Muscle layer of duodenum (tissue), 2 donors: Measurements from ENCODE around the gene CRB2.

ENCODE experiments used
- H3K27ac ChIP-seq: one replicate; pipeline ENCODE4 v1.7.0; 2013; ENCODE audit warnings: mild to moderate bottlenecking, low read length
- H3K27me3 ChIP-seq: one replicate; pipeline ENCODE4 v1.7.0; 2013; ENCODE audit warnings: low read depth, mild to moderate bottlenecking, control low read depth, low read length
- H3K36me3 ChIP-seq, 2 donors: one replicate each; pipeline ENCODE4 v1.7.0; 2013; ENCODE audit warnings: low read length in 2 of 2, control low read depth in 1 of 2, mild to moderate bottlenecking in 1 of 2; ENCODE audit not compliant: insufficient read depth in 2 of 2, control insufficient read depth in 1 of 2
- H3K4me1 ChIP-seq, 2 donors: one replicate each; pipeline ENCODE4 v1.7.0; 2013; ENCODE audit warnings: low read length in 2 of 2, mild to moderate bottlenecking in 2 of 2, control low read depth in 1 of 2, moderate library complexity in 1 of 2; ENCODE audit not compliant: insufficient read depth in 2 of 2, control insufficient read depth in 1 of 2
- H3K4me3 ChIP-seq, 2 donors: one replicate each; pipeline ENCODE4 v1.7.0; 2013; ENCODE audit warnings: low read length in 2 of 2, low read depth in 1 of 2, mild to moderate bottlenecking in 1 of 2
- H3K9me3 ChIP-seq, 2 donors: one replicate each; pipeline ENCODE4 v1.7.0; 2013; ENCODE audit warnings: low read length in 2 of 2, control low read depth in 1 of 2, mild to moderate bottlenecking in 1 of 2; ENCODE audit not compliant: control insufficient read depth in 1 of 2
- donor health status: healthy.

CRB2 gene

DNA sequence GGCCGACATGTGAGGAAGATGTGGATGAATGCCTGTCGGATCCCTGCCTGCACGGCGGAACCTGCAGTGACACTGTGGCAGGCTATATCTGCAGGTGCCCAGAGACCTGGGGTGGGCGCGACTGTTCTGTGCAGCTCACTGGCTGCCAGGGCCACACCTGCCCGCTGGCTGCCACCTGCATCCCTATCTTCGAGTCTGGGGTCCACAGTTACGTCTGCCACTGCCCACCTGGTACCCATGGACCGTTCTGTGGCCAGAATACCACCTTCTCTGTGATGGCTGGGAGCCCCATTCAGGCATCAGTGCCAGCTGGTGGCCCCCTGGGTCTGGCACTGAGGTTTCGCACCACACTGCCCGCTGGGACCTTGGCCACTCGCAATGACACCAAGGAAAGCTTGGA is 14.1 kb downstream of the CRB2 start:
- H3K27ac ChIP-seq = no peak overlapping the region
- H3K36me3 ChIP-seq = no peaks in the 10 kb centered on the region
- no peak overlapping the region for H3K4me3 ChIP-seq
- H3K9me3 ChIP-seq = no peaks in the 10 kb centered on the region
- H3K4me1 ChIP-seq = peaks cover 0 to 9% of the 10 kb centered on the region in 2 donors
- H3K27me3 ChIP-seq = peaks cover 28% of the 10 kb centered on the region

DNA sequence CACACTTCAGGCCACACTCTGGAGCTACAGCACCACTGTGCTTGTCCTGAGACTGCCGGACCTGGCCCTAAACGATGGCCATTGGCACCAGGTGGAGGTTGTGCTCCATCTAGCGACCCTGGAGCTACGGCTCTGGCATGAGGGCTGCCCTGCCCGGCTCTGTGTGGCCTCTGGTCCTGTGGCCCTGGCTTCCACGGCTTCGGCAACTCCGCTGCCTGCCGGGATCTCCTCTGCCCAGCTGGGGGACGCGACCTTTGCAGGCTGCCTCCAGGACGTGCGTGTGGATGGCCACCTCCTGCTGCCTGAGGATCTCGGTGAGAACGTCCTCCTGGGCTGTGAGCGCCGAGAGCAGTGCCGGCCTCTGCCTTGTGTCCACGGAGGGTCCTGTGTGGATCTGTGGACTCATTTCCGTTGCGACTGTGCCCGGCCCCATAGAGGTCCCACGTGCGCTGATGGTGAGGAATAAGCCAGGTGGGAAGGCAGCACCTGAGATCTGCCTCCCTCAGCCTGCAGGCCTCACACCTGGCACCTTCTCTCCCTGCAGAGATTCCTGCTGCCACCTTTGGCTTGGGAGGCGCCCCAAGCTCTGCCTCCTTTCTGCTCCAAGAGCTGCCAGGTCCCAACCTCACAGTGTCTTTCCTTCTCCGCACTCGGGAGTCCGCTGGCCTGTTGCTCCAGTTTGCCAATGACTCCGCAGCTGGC is 14.7 kb downstream of the CRB2 start:
- Histone ChIP-seq H3K27me3 (peaks cover 30% of the 10 kb centered on the region), H3K9me3 (no peaks in the 10 kb centered on the region), H3K4me3 (no peak overlapping the region), H3K27ac (no peak overlapping the region), H3K4me1 (peaks cover 0 to 13% of the 10 kb centered on the region in 2 donors), H3K36me3 (no peaks in the 10 kb centered on the region)

DNA sequence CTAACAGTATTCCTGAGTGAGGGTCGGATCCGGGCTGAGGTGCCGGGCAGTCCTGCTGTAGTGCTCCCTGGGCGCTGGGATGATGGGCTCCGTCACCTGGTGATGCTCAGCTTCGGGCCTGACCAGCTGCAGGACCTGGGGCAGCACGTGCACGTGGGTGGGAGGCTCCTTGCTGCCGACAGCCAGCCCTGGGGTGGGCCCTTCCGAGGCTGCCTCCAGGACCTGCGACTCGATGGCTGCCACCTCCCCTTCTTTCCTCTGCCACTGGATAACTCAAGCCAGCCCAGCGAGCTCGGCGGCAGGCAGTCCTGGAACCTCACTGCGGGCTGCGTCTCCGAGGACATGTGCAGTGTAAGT is 15.2 kb downstream of the CRB2 start:
- Histone ChIP-seq H3K4me1 (peaks cover 0 to 13% of the 10 kb centered on the region in 2 donors), H3K9me3 (no peaks in the 10 kb centered on the region), H3K27me3 (peaks cover 30% of the 10 kb centered on the region), H3K36me3 (no peaks in the 10 kb centered on the region), H3K4me3 (no peak overlapping the region), H3K27ac (no peak overlapping the region)

DNA sequence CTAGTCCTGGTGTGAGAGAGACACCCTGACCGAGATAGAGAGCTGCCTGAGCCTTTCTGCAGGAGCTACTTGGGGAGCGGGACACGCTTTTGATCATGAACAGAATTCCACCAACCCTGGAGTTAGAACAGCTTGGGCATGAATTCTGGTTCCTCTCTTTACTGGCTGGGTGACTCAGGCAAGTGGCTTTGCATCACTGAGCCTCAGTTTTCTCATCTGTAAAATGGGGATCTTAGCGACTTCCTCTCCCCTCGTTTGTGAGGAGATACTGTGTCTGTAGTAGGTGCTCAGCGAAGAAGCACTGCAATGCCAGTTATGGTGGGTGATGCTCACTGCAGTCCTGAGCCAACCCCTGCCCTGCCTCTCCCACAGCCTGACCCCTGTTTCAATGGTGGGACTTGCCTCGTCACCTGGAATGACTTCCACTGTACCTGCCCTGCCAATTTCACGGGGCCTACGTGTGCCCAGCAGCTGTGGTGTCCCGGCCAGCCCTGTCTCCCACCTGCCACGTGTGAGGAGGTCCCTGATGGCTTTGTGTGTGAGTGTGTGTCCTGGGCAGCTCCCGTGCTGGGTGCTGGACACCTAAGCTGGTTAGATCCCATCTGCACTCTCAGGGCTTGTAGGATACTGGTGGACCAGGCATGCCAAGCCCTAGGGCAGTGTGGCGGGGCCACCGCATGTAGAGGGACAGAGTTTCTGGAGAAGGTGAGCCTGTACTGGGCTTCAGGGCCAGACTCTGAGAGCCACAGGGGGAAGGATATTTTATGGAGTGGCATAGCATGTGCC is 16.0 kb downstream of the CRB2 start:
- Histone ChIP-seq H3K27me3 (peaks cover 30% of the 10 kb centered on the region), H3K4me3 (no peak overlapping the region), H3K4me1 (peaks cover 0 to 13% of the 10 kb centered on the region in 2 donors), H3K36me3 (no peaks in the 10 kb centered on the region), H3K9me3 (no peaks in the 10 kb centered on the region), H3K27ac (no peak overlapping the region)

DNA sequence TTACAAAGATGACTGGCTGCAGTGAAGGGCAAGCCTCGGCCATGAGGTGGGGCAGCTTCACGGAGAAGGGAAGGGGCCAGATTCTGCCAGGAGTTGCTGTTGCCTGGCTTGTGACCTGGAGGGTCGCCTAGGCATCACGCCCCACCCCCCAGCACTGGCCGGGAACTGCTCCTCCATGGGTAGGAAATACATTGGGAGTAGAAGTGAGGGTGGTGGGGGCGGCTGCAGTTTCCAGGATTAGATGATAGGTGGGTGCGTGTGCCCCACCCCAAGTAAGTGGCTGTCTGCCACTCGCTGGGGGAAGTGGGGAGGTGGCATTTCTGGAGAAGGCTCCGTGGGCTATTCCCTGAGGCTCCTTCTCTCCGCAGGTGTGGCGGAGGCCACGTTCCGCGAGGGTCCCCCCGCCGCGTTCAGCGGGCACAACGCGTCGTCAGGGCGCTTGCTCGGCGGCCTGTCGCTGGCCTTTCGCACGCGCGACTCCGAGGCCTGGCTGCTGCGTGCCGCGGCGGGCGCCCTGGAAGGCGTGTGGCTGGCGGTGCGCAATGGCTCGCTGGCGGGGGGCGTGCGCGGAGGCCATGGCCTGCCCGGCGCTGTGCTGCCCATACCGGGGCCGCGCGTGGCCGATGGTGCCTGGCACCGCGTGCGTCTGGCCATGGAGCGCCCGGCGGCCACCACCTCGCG is 16.9 kb downstream of the CRB2 start:
- no peak overlapping the region for H3K4me3 ChIP-seq
- no peak overlapping the region for H3K27ac ChIP-seq
- peaks cover 30% of the 10 kb centered on the region for H3K27me3 ChIP-seq
- no peaks in the 10 kb centered on the region for H3K9me3 ChIP-seq
- no peaks in the 10 kb centered on the region for H3K36me3 ChIP-seq
- peaks cover 0 to 13% of the 10 kb centered on the region in 2 donors for H3K4me1 ChIP-seq

DNA sequence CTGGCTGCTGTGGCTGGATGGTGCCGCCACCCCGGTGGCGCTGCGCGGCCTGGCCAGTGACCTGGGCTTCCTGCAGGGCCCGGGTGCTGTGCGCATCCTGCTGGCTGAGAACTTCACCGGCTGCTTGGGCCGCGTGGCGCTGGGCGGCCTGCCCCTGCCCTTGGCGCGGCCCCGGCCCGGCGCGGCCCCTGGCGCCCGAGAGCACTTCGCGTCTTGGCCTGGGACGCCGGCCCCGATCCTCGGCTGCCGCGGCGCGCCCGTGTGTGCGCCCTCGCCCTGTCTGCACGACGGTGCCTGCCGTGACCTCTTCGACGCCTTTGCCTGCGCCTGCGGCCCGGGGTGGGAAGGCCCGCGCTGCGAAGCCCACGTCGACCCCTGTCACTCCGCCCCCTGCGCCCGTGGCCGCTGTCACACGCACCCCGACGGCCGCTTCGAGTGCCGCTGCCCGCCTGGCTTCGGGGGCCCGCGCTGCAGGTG is 17.5 kb downstream of the CRB2 start:
- H3K4me1 ChIP-seq = peaks cover 0 to 13% of the 10 kb centered on the region in 2 donors
- no peak overlapping the region for H3K27ac ChIP-seq
- H3K27me3 ChIP-seq = peaks cover 30% of the 10 kb centered on the region
- H3K36me3 ChIP-seq = no peaks in the 10 kb centered on the region
- no peaks in the 10 kb centered on the region for H3K9me3 ChIP-seq
- no peak overlapping the region for H3K4me3 ChIP-seq

DNA sequence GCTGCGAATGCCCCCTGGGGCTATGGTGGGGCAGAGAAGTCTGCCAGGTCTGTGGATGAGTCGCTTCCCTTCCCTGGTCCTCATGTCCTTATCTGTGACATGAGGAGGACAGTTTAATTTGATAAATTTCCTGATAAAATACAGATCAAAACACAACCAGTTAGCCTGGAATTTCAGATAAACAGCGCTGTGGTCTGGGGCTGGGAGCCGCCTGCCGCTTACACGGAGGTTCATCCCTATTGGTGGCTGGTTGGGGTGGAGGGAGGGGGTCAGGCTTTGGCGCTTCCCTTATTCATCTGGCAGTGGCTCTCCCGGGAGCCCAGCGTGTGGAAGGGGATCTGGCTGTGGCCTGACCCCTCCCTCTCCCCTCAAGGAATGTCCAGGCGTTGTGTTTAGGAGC is 17.9 kb downstream of the CRB2 start:
- no peak overlapping the region for H3K27ac ChIP-seq
- H3K4me3 ChIP-seq = no peak overlapping the region
- H3K4me1 ChIP-seq = peaks cover 0 to 13% of the 10 kb centered on the region in 2 donors
- H3K36me3 ChIP-seq = no peaks in the 10 kb centered on the region
- H3K27me3 ChIP-seq = peaks cover 30% of the 10 kb centered on the region
- no peaks in the 10 kb centered on the region for H3K9me3 ChIP-seq

DNA sequence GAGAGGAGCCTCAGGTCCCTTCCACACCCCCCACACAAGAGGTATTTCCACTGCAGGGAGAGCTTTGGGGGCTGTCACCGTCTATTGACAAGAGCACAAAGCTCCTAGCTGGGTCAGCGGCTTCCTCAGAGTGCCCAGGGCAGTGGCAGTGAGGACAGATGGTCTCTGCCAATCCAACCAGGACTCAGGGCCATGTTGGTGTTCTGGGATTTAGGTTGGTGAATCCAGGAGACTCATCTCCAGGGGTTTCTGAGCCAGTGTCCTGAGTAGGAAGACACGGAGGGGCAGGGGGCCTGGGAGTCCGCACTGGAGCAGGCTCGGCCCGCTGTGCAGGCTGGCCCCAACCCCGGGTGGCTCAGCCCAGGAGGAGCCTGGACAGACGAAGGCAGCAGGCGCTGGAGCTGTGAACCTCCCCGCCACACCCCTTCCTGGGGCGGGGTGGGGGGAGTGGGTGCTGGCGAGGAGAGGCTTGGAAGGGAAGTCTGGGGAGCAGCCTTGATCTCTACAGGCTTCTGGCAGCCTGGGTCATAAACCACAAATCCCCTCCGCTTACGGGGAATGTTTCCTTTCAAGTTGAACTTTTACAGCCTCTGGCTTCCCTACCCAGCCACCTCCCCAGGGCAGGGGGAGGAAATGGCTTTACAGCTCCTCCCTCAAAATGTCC is 19.6 kb downstream of the CRB2 start:
- Histone ChIP-seq H3K27me3 (peaks cover 30% of the 10 kb centered on the region), H3K27ac (no peak overlapping the region), H3K36me3 (peaks cover 0 to 7% of the 10 kb centered on the region in 2 donors), H3K4me1 (peaks cover 0 to 13% of the 10 kb centered on the region in 2 donors), H3K9me3 (no peaks in the 10 kb centered on the region), H3K4me3 (no peak overlapping the region)

DNA sequence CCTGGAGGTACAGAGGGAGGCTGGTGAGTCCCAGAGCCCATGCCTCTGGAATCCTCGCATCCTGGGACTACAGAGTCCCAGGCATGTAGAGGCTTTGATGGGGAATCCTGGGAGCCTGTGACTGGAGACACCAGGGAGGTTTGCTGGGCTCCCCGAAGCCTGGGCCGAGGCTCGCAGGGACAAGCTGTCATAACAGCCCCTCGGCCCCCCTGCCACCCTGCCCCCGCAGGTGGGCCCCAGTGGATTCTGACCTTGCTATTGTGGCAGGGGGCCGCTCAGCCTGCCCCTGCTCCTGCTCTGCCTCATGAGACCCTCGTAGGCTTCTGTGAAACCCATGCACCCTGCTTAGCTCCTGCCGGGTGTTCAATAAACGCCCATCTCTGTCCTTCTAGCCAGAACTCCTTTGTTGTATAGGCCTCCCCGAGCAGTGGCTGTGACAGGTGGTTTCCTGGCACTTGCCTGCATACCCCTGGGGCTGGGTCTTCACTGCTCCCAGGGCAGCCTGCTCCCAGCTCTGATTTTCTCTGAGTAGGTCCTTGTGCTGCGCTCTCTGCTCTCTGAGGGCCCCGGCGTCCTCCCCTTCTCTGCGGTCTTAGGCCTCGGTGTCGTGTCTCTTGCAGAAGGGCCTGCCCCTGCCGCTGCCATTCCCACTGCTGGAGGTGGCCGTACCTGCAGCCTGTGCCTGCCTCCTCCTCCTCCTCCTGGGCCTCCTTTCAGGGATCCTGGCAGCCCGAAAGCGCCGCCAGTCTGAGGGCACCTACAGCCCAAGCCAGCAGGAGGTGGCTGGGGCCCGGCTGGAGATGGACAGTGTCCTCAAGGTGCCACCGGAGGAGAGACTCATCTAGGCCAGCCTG is 20.4 kb downstream of the CRB2 start:
- H3K36me3 ChIP-seq = peaks cover 0 to 11% of the 10 kb centered on the region in 2 donors
- no peaks in the 10 kb centered on the region for H3K9me3 ChIP-seq
- H3K4me3 ChIP-seq = no peak overlapping the region
- H3K27me3 ChIP-seq = peaks cover 30% of the 10 kb centered on the region
- H3K4me1 ChIP-seq = peaks cover 0 to 13% of the 10 kb centered on the region in 2 donors
- no peak overlapping the region for H3K27ac ChIP-seq

DNA sequence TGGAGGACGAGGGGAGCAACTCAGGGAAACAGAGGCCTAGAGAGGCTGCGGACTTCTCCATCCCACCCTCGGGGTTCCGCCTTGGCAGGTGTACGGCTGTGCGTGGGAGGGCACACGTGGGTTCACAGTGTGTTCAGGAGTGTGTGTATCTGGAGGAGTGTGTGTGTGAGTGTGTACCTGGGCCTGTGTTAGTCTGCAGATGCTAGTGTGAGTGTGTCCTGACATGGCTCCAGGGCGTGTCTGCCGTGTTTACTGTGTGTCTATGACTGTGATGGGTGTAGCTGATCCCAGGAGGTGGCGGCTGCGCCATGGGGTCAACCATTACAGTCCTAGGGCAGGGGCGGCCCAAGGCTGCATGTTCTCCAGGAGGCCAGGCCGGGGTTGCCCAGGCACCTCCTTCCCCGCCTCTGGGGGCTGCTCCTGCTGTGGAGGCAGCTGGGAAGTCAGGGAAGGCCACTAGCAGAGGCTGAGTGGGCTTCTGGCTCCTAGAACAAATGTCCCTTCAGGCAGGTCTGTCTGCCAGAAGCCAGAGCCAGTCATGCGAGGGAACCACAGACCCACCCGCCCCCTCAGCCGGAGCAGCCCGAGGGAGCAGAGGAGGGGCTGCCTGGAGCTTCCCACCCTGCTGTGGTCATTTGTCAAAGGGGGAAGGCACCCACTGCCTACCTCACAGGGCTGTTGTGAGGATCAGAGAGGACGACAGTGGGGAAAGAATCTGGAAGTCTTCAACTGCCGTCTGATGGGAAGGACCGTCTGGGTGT is 21.4 kb downstream of the CRB2 start:
- H3K4me3 ChIP-seq = no peak overlapping the region
- H3K36me3 ChIP-seq = peaks cover 0 to 17% of the 10 kb centered on the region in 2 donors
- no peak overlapping the region for H3K27ac ChIP-seq
- peaks cover 22% of the 10 kb centered on the region for H3K27me3 ChIP-seq
- H3K9me3 ChIP-seq = no peaks in the 10 kb centered on the region
- H3K4me1 ChIP-seq = peaks cover 0 to 13% of the 10 kb centered on the region in 2 donors
